HG03280 (cell line): ENCODE data around the gene SIRT3.

ENCODE experiments used
- ATAC-seq: cut with Tn5 transposase; IDR thresholded peaks from one replicate; pipeline ENCODE4 v1.9.1; 2021; ENCODE audit warnings: mild to moderate bottlenecking, moderate library complexity; ENCODE audit not compliant: unreplicated experiment

SIRT3 gene

GRCh38 chr11:217704-218103, 18.4 kb downstream of the SIRT3 start:
- ATAC-seq: no peak

GRCh38 chr11:216081-216974, 19.8 kb downstream of the SIRT3 start:
- no peak for ATAC-seq

GRCh38 chr11:215581-216037, 20.5 kb downstream of the SIRT3 start:
- ATAC-seq: no peak

- no peak for ATAC-seq
Observed at GRCh38 chr11:214083-214482, 22.1 kb downstream of the SIRT3 start.

- no peak for ATAC-seq
Observed at GRCh38 chr11:213111-213510, 23.0 kb downstream of the SIRT3 start.

GRCh38 chr11:212150-213100, 23.7 kb downstream of the SIRT3 start:
- ATAC-seq: no peak

GRCh38 chr11:211741-212140, 24.4 kb downstream of the SIRT3 start:
- no peak for ATAC-seq

- no peak for ATAC-seq
Observed at GRCh38 chr11:211295-211694, 24.8 kb downstream of the SIRT3 start.

GRCh38 chr11:210803-211180, 25.4 kb downstream of the SIRT3 start:
- no peak for ATAC-seq

- no peak for ATAC-seq
Observed at GRCh38 chr11:210122-210802, 25.9 kb downstream of the SIRT3 start.

- ATAC-seq: no peak
Observed at GRCh38 chr11:209275-210121, 26.6 kb downstream of the SIRT3 start.

GRCh38 chr11:208917-209260, 27.3 kb downstream of the SIRT3 start:
- ATAC-seq: no peak

- ATAC-seq: peak; percentile 41
Observed at GRCh38 chr11:208181-208916, 27.8 kb downstream of the SIRT3 start.

GRCh38 chr11:207863-208180, 28.3 kb downstream of the SIRT3 start:
- ATAC-seq: no peak

- peak; percentile 82 for ATAC-seq
Observed at GRCh38 chr11:207208-207862, 28.8 kb downstream of the SIRT3 start, which contains the start of the genes BET1L and RIC8A. TSS of gene BET1L (minus strand) at chr11:207399. CDS start at chr11:207321, 78 bp downstream. TSS of gene RIC8A (plus strand) at chr11:207708. CDS start at chr11:208855, 1,147 bp downstream.

- no peak for ATAC-seq
Observed at GRCh38 chr11:206526-207207, 29.5 kb downstream of the SIRT3 start.

GRCh38 chr11:206002-206384, 30.1 kb downstream of the SIRT3 start:
- ATAC-seq: no peak

GRCh38 chr11:205221-206001, 30.7 kb downstream of the SIRT3 start:
- no peak for ATAC-seq
